Measurements from ENCODE around the gene C18orf63.
A peak's percentile ranks its signal among the peaks of the same experiment; 100 is the strongest.
"Not testable (repeated sequence)": the region's sequence is repeated elsewhere in the genome, so short reads cannot be mapped to it uniquely, and the experiment has no call there.

C18orf63 gene

DNA sequence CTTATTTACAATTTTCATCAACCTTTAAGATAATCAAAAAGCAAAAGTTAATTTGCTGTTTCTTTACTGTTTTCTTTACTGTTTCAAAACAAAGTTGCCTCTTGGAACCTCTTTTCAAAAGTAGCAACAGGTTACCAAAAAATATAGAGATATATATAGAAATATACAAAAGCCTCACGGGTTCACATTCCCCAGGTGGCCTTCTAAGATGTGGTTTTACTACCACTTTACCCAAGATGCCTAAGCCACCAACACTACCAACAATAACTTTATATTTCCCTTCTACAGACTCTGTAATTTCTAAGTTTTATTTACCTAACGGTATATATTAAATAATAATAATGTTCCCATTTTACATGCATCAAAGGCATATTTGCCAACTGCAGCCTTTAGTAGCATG is 28.8 kb upstream of the C18orf63 start:
- no peak for DNase-seq

DNA sequence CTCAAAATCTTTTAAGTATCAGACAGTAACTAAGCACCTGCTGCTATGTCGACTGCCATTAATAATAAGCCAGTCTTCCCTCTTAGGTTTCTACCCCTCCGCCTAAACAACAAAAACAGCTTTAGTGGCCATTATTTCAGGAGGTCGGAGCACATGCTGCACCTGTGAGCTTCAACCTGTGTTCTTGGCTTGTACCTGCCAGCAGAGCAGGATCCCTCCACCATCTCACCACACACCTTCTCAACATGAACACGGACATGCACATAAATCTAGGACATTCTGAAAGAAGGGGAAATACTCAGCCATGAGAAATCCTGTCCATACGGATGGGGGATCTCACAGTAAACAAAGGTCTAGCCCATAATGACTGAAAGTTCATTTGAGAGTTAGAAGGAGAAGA is 27.6 kb upstream of the C18orf63 start:
- DNase-seq = no peak

DNA sequence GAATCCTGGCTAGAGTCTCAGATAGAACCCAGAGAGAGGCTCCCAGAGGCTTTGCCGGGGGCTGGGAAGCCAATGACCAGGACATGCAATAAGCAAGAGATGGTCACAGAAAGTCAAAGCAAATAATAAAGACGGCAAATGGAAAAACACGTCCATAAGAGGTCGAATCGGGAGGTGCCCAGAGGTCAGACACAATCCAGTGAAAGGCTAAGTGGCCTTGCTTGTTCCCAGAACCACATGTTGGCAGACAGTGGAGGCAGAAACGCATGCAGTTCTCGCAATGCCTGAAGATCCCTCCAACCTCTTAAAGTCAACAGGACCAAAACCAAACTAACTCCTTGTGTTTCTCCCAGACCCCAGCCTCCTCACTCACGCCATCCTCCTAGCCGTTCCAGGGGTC is 26.9 kb upstream of the C18orf63 start:
- DNase-seq = no peak

DNA sequence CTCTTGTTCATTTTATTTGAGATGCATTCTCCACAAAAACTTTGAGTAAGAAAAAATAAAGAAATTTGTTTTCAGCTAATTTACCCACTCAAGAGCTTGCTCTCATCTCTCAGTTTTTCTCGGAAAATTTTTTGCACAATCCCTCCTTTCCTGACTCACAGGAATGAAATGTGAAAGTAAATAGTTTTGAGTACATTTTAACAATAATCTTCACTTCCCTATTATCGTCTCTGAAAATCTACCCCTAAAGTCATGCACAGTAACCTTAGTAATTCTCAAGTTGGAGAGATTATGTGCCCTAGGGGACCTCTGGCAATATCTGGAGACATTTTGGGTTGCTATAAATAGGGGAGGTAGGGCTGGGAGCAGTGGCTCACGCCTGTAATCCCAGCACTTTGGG is 26.5 kb upstream of the C18orf63 start:
- DNase-seq = no peak

DNA sequence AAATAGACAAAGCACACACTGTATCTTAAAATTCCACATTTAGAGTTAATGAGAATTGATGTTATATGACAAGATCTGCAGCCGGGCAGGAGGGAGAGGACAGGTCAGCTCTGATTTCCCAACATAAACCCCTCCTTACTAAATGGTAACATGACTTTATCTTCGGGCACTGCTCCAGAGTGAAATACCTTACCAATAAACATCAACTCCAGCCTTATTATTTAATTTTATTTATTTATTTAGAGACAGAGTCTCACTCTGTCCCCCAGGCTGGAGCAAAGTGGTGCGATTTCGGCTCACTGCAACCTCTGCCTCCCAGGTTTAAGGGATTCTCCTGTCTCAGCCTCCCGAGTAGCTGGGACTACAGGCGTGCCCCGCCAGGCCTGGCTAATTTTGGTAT is 25.6 kb upstream of the C18orf63 start:
- DNase-seq = no peak

DNA sequence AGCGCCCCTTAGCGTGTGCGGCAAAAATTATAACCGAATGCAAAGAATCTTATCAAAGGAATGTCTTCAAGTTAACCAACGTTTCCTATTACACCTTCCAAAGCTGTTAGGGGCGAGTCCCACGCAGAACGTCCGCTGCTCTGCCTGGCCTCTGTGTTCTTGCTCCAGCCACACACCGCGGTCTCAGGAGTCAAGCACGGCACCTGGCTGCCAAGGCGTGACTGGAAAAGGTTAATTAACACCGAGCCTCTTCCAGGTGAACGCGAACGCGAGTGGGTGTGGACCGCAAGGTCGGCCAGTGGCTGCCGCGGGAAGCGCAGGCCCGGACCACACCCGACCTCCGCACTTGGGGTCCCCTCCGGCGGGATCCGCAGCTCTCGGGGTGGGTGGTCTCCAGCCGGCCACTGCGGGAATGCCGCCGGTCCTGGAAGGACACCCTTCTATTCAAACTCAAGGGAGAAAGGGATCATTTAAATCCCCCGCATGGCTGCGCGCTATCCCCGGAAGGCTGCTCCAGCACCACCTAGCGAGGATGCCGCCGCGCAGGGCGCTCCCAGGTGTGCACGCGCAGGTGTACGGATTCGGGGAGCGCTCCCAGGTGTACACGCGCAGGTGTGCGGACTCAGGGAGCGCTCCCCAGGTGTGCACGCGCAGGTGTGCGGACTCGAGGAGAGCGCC is 24.7 kb upstream of the C18orf63 start:
- no peak for DNase-seq

DNA sequence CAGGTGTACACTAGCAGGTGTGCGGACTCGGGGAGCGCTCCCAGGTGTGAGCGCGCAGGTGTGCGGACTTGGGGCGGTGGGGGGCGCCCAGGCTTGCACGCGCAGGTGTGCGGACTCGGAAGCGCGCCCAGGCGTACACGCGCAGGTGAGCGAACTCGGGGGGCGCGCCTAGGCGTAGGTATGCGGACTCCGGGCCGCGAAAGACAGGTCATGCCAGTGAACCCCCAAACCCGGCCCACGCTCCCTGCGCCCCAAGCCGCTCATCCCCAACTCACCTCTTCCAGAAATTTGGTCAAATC is 24.2 kb upstream of the C18orf63 start:
- DNase-seq = no peak

DNA sequence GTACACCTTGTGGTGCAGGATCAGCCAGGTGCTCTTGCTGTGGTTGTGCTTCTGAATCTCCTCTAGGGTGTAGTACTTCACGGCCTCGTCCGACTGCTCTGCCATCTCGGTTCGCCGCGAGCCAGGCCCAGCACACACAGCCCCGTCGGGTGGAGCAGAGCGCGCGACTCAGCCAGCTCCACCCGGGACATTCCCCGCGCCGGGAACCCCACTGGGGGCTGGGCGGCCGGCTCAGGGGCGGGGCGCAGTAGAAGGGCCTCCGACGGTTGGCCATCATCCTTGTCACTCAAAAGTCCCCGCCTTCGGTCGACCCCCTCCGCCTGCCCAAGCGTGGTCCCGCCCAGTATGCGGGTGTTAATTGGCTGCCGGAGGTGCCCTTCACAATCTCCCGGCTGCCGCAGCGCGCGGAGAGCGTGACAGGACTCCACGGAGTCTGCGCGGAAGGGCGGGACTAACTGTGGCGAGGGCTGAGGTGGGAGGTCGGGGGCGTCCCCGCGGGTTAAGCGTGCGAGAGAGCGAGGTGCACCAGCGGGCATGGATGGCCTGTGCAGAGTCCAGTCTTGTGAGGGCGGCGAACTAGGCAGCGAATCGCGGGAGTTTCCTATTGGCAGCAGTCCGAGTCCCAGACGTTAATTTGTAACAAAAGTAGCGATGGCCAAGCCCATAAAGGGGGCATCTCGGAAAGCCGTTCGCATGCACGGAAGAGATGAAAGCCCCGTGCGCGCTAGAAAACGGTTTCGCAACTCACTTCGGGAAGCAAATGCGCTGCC is 23.7 kb upstream of the C18orf63 start, which contains the start of gene CYB5A:
TSS of gene CYB5A (minus strand) at position 193 of the 770 bp plus-strand sequence. CDS start at position 105, 88 bp downstream.
- peak; percentile 98 for DNase-seq

DNA sequence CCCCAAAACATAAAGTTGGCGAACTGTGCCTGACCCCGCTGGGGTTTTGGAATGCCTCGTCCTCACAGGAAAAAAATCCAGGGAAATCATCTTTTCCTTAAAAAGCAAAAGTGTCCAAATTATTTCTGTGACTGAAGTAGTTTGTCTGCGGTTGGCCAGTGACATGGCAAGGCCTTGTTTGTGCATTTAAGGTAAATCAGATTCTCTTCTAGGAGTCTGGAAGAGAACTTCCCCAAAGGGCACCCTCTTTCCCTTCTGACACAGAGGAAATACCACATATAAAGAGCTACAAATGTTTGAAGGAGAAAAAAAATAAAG is 23.1 kb upstream of the C18orf63 start:
- DNase-seq = no peak

DNA sequence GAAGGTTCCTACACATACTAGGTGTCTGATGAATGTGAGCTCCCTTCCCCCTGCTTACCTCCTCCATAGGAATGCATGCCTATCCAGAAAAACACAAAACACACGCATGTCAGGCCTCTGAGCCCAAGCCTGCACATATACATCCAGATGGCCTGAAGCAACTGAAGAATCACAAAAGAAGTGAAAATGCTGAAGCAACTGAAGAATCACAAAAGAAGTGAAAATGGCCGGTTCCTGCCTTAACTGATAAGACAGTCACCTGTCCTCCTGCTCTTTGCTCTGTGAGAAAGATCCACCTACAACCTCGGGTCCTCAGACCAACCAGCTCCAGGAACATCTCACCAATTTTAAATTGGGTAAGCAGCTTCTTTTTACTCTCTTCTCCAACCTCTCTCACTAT is 22.7 kb upstream of the C18orf63 start:
- not testable (repeated sequence) for DNase-seq

DNA sequence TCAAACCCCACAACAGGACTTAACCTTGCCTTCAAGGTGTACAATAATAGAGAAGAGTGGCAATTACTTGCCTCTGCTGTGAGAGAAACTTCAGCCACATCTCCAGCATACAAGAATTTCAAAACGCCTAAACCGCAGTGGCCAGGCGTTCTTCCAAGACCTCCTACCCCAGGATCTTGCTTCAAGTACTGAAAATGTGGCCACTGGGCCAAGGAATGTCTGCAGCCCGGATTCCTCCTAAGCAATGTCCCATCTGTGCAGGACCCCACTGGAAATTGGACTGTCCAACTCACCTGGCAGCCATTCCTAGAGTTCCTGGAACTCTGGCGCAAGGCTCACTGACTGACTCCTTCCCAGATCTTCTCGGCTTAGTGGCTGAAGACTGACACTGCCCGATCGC is 21.1 kb upstream of the C18orf63 start:
- DNase-seq = no peak

DNA sequence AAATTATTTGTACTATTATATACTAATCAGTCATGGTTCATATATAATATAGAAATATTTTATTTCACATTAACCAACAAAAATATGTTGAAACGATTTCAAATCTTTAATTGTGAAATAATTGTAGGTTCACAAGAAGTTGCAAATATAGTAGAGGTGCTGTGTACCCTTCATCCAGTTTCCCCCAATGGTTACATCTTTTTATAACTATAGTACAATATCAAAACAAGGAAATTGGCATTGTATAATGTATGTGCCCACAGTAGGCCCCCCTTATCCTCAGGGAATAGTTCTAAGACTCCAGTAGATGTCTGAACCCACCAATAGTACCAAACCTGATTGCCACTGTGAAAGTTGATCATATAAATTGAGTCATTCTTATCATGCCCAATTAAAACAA is 16.5 kb upstream of the C18orf63 start:
- no peak for DNase-seq

DNA sequence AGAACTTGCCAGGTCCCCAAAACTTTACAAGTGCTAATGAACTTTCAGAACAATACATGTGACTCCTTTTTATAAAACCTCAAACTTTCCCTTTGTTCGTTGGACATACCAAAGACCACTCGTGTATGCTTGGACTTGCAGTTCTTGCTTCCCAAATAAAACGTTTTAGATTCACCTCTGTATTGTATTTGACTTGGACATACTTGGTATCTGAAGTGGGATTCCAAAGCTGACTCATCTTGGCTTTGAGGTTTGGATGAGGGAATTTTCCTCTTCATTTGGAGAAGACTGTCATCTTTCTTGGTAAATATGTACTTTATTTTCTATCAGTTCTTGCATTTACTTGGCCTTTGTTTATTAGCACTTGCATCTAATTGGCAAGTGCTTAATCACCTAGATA is 15.9 kb upstream of the C18orf63 start:
- no peak for DNase-seq

DNA sequence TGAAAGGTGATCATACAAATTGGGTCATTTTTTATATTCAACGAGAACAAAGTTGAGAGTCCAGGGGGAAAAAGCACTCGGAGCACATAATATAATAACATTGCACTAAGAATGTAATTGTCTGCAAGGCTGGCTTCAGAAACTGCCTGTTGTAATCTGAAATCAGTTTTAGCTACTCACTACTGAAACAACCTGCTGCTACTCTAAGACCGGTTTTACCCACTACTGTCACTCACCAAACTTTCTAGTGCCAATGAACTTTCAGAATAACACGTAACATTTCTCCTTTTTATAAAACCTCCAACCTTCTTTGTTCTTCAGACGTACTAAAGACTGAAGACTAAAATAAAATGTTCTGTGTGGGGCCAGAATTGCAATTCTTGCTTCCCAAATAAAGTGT is 12.3 kb upstream of the C18orf63 start:
- DNase-seq = no peak

DNA sequence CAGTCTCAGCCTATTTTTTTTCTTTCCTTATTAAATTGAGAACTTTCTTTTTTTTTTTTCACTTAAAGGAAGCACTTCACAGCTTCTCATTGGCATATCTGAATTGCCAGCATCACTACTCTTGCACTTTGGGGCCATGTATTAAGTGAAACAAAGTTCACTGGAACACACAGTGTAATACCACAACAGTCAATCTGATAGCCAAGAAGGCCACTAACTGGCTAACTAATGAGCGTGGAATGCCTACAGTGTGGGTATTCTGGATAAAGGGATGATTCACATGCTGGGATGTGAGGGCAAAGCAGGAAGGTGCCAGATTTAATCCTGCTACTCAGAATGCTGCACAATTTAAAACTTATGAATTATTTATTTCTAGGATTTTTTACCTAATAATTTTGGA is 11.7 kb upstream of the C18orf63 start:
- no peak for DNase-seq

DNA sequence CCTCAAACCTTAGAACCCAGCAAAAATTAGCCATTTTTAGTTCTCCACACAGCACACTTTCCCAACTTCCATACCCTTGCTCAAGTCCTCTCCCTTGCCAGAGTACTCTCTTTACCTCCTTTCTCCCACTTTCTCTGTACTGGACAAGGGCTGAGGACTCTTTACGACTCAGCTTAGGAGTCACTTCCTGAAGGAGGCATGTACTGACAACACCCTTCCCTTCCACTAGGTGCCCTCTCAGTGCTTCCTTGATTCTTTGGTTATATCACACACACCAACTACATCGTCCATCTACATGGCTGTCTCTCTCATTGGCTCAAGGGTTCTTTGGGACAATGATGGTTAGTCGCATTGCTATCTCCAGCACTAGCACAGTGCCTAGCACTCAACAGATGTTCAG is 5.2 kb upstream of the C18orf63 start:
- DNase-seq = no peak

DNA sequence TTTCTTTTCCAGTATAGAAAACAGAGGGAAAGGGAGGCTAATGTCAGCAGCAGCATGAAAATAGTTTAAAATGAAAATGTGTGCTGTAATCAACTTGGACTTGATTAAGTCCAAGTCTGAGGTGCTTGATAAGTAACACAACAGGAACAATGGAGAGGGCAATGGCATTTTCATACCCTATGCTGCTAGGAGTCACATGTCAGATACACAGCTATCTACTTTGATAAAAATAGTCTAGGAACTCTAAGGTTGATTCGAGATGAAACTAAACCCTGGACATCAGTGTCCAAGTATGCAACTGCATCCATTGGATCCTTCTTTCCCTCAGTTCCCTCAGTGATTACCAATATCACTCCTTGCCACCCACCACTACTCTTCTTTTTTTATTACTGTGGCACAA is 4.6 kb upstream of the C18orf63 start:
- DNase-seq = no peak

DNA sequence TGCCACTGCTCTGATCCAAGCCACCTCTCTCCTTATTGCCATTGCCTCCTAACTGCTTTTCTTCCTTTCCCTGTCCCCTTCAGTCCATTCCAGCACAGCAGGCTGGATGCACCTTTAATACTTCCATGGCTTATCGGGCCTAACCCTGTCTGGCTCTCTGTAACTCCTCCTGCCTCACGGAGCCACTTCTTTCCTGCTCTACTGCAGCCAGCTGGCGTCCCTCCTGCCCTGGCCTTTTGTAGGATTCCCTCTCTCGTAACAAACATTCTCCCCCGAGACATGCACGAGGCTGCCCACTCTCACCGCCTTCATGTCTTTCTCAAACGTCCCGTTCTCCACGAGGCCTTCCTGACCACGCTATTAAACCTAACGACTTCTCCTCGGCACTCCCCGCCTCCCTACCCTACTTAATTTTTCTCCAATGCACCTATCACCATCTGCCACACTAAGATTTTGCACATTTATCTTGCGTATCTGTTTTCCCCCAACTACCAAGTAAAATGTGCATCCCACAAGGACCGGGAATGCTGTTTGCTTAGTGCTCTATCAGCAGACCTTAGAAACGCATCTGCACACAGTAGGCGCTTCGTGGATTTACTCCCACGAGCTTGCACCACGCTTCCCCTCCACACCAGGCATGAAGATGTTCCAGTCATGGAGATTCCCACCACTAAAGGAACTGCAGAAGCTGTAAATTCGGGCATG is 728 bp upstream of the C18orf63 start:
- no peak for DNase-seq

DNA sequence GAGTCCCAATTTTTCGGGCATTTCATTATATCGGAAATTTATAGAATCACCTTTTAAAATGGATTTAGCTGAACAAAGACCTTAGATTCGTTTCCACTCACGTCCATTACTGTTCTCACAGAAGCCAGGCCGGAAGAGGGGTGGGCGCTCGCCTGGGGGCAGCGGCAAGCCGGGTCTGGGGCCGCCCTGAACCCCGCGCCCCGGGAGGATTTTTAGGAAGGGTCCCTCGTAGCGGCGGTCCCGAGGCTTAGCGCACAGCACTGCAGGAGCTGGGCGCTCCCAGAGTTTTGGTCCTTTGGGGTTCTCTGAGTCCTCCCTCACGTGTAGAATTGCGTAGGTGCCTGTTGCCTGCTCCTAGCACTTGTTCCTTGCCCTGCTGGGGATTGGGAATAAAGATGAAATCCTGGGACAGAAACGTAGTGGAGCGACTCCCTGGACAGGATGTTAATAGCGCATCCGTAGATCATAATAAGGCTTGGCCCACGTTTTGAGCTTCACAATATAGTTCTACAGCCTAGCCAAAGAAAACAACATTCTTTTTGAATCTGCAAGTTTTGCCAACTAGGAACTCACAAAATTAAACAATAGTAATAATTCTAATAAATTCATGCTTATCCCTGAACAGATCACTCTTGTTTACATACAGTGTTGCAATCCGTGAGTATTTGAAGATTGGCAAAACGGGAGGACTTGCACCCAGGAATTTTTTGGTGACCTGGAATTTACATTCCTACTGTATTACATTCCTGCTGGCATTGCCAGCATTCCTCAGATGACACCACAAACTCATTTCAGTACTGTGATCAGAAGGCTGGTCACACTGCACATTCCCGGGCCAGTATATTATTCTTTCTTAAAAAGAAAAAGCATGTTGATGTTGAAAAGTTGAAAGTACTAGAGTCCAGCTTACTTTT is 875 bp downstream of the C18orf63 start:
- no peak for DNase-seq

DNA sequence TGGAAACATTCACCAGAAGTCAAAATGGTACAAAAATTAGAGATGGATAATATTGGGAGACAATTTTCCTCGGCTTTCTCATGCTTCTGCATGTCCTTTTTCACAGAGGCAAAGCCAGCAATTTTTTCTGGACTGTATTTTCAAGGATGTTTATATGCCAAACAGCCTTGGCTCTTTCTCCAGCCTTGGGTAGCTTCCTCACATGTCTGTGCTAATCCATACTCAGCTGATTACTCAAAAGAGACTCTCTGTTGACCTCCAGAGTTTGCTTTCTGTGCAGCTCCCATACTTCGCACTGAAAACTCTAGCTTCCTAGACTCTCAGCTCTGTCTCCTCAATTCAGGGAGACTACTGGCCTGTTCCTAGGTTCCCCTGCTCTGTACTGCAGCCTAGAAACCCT is 10.6 kb downstream of the C18orf63 start:
- no peak for DNase-seq

DNA sequence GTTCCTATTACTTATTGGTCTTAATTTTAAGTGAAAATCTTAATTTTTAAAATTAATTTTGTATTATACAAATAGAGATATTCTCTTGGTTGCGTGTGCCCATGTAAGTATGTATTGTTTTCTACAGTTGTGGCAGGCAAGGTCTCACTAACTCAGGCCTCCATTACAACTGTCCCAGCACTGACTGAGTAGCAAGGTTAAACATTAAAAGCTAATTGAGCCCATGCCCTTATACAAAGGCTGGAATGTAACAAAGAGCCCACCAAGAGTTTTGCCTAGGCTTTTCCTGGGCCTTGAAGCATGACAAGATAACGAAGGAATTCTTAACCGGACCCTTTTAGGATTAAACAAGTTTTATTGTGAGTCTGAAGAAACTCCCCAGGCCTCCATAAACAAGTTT is 11.2 kb downstream of the C18orf63 start:
- not testable (repeated sequence) for DNase-seq

DNA sequence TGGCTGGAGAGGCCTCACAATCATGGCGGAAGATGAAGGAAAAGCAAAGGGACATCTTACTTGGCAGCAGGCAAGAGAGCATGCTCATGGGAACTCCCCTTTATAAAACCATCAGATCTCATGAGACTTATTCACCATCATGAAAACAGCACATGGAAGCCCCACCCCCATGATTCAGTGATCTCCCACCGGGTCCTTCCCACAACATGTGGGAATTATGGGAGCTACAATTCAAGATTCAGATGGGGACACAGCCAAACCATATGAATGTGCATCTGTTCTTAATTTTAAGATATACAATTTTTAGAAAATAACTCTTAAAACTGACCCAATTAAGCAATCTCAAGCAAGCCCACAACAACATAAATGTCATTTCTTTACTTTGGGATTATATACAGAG is 12.6 kb downstream of the C18orf63 start:
- DNase-seq = no peak

DNA sequence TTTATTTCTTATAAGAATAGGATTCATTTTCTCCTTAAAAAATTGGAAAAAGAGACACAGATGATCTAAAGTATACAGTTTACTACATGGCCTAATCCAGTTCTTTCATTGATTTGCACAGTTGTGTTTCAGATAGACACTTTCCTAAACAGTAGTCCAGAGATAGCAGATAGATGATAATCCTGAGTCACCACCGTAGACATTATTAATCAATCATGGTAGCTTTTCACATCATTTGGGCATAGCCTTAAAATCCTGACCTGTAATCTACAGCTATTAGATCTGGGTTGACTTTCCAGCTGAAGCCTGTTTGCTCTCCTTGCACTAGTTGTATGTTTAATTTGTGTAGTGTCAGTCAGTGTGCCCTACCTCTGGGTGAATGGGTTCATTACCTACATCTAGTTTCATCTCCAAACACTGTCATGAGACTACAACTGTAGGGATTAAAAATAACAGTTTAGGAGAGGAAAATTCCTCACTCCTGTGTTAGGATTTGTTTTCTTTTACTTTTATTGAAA is 14.1 kb downstream of the C18orf63 start:
- DNase-seq = no peak

Data from stimulated activated naive CD4-positive, alpha-beta T cell treated with Interleukin-2 at 50 U/mL for 16 hours (primary cell).